LNCAP (cell line): ENCODE measurements around the gene ATP6V1B1.

Experiments
- TF ChIP-seq, protein P1 (sequence below): fragments of 450-650 bp; IDR thresholded peaks from 2 replicates; pipeline ENCODE4 v1.5.1; 2017; ENCODE audit warnings: mild to moderate bottlenecking

ATP6V1B1 gene

DNA sequence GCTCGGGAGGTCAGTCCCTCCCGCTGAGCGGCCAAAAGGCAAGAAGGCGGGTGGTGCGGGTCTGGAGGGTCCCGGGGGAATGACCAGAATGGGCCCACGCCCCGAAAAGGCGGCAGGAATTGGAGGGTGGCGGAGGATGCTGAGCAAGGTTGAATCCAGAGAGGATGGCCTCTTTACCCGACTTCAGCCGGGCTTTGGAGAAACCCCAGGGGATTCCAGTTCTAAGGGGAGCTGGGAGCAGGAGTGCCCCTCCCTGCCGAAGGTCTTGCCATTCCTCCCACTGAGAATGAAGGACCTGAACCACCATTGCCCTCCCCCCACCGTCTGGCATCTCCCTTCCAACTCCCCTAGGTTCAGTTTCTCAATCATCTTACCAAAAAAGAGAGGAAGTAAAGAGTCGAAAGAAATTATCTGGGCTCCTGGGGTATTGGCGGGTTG, 38.9 kb upstream of the ATP6V1B1 start:
- TF ChIP-seq, protein P1, sequence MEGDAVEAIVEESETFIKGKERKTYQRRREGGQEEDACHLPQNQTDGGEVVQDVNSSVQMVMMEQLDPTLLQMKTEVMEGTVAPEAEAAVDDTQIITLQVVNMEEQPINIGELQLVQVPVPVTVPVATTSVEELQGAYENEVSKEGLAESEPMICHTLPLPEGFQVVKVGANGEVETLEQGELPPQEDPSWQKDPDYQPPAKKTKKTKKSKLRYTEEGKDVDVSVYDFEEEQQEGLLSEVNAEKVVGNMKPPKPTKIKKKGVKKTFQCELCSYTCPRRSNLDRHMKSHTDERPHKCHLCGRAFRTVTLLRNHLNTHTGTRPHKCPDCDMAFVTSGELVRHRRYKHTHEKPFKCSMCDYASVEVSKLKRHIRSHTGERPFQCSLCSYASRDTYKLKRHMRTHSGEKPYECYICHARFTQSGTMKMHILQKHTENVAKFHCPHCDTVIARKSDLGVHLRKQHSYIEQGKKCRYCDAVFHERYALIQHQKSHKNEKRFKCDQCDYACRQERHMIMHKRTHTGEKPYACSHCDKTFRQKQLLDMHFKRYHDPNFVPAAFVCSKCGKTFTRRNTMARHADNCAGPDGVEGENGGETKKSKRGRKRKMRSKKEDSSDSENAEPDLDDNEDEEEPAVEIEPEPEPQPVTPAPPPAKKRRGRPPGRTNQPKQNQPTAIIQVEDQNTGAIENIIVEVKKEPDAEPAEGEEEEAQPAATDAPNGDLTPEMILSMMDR: no peak

DNA sequence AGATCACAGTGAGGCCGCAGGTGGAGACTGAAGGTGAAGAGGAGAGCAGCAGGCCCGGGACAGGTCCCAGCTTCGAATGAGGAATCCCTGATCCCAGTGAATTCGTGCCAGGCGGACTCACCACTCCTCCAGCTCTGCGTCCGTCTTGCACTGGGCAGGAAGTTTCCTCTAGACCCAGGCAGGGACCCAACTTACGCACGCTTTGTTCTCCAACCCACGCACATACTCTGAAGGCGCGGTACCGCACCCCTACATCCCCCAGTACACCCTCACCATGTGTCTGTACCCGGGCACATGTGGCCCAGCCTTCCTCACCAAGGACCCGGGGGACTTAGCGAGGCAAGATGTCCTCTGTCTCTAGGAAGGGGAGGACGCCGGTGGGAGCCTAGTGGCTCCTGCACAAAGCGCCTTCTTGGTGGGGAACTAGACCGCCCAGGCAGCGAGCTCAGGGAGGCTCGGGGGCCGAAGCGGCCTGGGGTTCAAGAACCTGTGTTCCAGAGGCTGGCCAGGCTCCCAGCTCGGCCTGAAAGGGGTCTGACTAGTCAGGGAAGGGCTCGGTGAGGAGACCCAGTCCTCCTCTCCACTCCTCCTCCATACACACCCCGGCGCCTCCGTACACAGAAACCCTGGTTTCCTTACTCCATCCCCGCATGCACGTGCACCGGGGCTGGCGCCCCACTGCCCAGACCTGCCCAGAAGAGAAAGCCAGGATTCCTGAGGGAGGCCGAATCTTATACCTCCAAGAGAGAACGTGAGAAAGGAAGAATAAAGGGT, 38.3 kb upstream of the ATP6V1B1 start:
- TF ChIP-seq, protein P1: no peak

DNA sequence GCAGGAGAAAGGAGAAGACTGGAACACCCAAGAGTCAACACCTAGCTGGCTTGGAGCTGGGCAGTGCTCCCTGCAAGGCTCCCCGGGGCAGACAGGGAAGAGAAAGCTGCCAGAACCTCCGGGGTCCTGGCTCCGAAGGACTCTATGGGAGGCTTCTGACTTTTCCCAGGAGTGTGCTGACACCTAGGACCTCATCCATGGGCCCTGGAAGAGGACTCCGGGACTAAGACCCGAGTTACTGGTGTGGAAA, 37.8 kb upstream of the ATP6V1B1 start:
- TF ChIP-seq, protein P1: no peak

- TF ChIP-seq, protein P1: no peak
Observed at GRCh38 chr2:70898363-70899240, 37.1 kb upstream of the ATP6V1B1 start.

GRCh38 chr2:70901227-70902066, 34.3 kb upstream of the ATP6V1B1 start:
- TF ChIP-seq, protein P1: no peak

DNA sequence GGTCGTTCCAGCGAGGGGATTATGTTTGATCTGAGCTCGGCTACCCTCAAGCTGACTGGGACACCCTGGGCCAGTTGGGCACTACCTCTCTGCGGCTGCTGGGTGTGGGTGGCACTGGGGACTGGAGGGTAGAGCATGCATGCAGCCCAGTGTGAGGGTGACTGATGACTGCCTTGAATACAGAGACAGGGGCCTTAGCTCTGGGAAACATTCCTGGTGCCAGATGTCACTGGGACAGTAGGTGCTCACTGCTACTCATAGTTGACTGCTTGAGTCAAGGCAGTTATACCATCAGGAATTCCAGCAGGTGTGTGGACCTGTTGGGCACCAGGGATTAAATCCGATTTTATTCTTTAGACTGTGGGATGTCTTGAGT, 33.6 kb upstream of the ATP6V1B1 start:
- TF ChIP-seq, protein P1: no peak

GRCh38 chr2:70902579-70902978, 33.1 kb upstream of the ATP6V1B1 start:
- TF ChIP-seq, protein P1: no peak
